K562 (cell line): Measurements from ENCODE around the gene PARP14. TPM values are rescaled to one million over a fixed set of nuclear protein-coding genes. Genes with fewer than 3 reads are reported as not detected.

Source experiments
- BHLHE40 ChIP-seq: IDR thresholded peaks from 2 replicates; pipeline ENCODE4 v1.6.1; 2011; ENCODE audit warnings: low read length, improper control_type of control experiment
- CEBPZ ChIP-seq: fragments of 150-350 bp; IDR thresholded peaks from 2 replicates; pipeline ENCODE4 v1.6.1; 2014; ENCODE audit warnings: low read depth, mild to moderate bottlenecking, low read length, borderline replicate concordance
- DPF2 ChIP-seq: fragments of 450-650 bp; IDR thresholded peaks from 2 replicates; pipeline ENCODE4 v1.6.1; 2016
- GABPB1 ChIP-seq: sonication (generic); formaldehyde crosslinking; IDR thresholded peaks from 2 replicates; pipeline ENCODE4 v1.8.0; 2022; ENCODE audit warnings: mild to moderate bottlenecking, missing genetic modification reagents
- KLF6 ChIP-seq: fragments of 250-450 bp; sonication (Bioruptor Pico); IDR thresholded peaks from 2 replicates; pipeline ENCODE4 v1.4.0; 2020; ENCODE audit warnings: mild to moderate bottlenecking, moderate library complexity, borderline replicate concordance
- NR0B1 ChIP-seq: fragments of 450-650 bp; IDR thresholded peaks from one replicate; pipeline ENCODE4 v1.6.1; 2018; ENCODE audit warnings: mild to moderate bottlenecking, moderate library complexity; ENCODE audit not compliant: partially characterized antibody
- PHTF2 ChIP-seq: fragments of 250-450 bp; sonication (Bioruptor Pico); IDR thresholded peaks from 2 replicates; pipeline ENCODE4 v1.5.0; 2021; ENCODE audit warnings: mild to moderate bottlenecking
- SMARCE1 ChIP-seq: fragments of 450-650 bp; IDR thresholded peaks from 2 replicates; pipeline ENCODE4 v1.7.1; 2016; ENCODE audit warnings: mild to moderate bottlenecking
- TRIM24 ChIP-seq, 2 experiments: fragments of 450-650 bp; IDR thresholded peaks; 2 replicates each; pipeline ENCODE4 v1.6.1; 2016
- ZBED1 ChIP-seq: IDR thresholded peaks from 2 replicates; pipeline ENCODE4 v1.6.1; 2014
- ZC3H8 ChIP-seq: fragments of 450-650 bp; IDR thresholded peaks from 2 replicates; pipeline ENCODE4 v1.6.1; 2017
- ZKSCAN3 ChIP-seq: fragments of 250-450 bp; sonication (Bioruptor Pico); IDR thresholded peaks from 2 replicates; pipeline ENCODE4 v1.4.0; 2020
- ZNF3 ChIP-seq: fragments of 250-450 bp; sonication (Bioruptor Pico); IDR thresholded peaks from 2 replicates; pipeline ENCODE4 v1.5.0; 2021; ENCODE audit warnings: mild to moderate bottlenecking, moderate library complexity
- ZNF589 ChIP-seq: fragments of 200-800 bp; sonication (Bioruptor generic); IDR thresholded peaks from 2 replicates; pipeline ENCODE4 v1.6.1; 2016; ENCODE audit warnings: low read depth, missing genetic modification characterization, missing compliant biosample characterization
- polyA plus RNA-seq, 8 experiments: library from polyadenylated mRNA; depleted of rRNA in 4 of 8; stranded (reverse) in 5 of 8; unstranded in 3 of 8; fragments of >200 nt; fragmentation: Nextera tagmentation in 2 of 8; fragmentation: Illumina TruSeq in 1 of 8; extraction: Ambion mirVana in 2 of 8; extraction: Trizol in 1 of 8; gene quantifications; 2 replicates each; pipeline versions ENCODE4 v1.2.1 to v1.2.3, GENCODE V29; 2011 to 2014; ENCODE audit warnings: inconsistent platforms in 1 of 8, missing spikeins in 1 of 8
- total RNA-seq, 7 experiments: library from RNA; depleted of rRNA in 6 of 7; stranded (reverse); fragments of >200 nt in 6 of 7; fragmentation: Illumina TruSeq in 2 of 7; extraction: Trizol in 2 of 7; gene quantifications; 2 replicates each; pipeline versions ENCODE4 v1.2.1 to v1.2.3, GENCODE V29; 2011 to 2021; ENCODE audit warnings: low replicate concordance in 1 of 7
- TF ChIP-seq, protein P1 (sequence below): fragments of 200-600 bp; sonication (generic); IDR thresholded peaks from one replicate; pipeline ENCODE4 v1.6.1; 2012; ENCODE audit warnings: mild to moderate bottlenecking, low read depth, low read length, inconsistent platforms

Gene PARP14
- total and polyA plus RNA-seq, 9 of the 15 experiments (the other 6 are each of a cell fraction or from before 2014, with no cell fraction given): 3.1 to 14.4 (median 9.0) TPM

GRCh38 chr3:122730240-122730639, 49.6 kb downstream of the PARP14 start (continued):
- TF ChIP-seq, protein P1, sequence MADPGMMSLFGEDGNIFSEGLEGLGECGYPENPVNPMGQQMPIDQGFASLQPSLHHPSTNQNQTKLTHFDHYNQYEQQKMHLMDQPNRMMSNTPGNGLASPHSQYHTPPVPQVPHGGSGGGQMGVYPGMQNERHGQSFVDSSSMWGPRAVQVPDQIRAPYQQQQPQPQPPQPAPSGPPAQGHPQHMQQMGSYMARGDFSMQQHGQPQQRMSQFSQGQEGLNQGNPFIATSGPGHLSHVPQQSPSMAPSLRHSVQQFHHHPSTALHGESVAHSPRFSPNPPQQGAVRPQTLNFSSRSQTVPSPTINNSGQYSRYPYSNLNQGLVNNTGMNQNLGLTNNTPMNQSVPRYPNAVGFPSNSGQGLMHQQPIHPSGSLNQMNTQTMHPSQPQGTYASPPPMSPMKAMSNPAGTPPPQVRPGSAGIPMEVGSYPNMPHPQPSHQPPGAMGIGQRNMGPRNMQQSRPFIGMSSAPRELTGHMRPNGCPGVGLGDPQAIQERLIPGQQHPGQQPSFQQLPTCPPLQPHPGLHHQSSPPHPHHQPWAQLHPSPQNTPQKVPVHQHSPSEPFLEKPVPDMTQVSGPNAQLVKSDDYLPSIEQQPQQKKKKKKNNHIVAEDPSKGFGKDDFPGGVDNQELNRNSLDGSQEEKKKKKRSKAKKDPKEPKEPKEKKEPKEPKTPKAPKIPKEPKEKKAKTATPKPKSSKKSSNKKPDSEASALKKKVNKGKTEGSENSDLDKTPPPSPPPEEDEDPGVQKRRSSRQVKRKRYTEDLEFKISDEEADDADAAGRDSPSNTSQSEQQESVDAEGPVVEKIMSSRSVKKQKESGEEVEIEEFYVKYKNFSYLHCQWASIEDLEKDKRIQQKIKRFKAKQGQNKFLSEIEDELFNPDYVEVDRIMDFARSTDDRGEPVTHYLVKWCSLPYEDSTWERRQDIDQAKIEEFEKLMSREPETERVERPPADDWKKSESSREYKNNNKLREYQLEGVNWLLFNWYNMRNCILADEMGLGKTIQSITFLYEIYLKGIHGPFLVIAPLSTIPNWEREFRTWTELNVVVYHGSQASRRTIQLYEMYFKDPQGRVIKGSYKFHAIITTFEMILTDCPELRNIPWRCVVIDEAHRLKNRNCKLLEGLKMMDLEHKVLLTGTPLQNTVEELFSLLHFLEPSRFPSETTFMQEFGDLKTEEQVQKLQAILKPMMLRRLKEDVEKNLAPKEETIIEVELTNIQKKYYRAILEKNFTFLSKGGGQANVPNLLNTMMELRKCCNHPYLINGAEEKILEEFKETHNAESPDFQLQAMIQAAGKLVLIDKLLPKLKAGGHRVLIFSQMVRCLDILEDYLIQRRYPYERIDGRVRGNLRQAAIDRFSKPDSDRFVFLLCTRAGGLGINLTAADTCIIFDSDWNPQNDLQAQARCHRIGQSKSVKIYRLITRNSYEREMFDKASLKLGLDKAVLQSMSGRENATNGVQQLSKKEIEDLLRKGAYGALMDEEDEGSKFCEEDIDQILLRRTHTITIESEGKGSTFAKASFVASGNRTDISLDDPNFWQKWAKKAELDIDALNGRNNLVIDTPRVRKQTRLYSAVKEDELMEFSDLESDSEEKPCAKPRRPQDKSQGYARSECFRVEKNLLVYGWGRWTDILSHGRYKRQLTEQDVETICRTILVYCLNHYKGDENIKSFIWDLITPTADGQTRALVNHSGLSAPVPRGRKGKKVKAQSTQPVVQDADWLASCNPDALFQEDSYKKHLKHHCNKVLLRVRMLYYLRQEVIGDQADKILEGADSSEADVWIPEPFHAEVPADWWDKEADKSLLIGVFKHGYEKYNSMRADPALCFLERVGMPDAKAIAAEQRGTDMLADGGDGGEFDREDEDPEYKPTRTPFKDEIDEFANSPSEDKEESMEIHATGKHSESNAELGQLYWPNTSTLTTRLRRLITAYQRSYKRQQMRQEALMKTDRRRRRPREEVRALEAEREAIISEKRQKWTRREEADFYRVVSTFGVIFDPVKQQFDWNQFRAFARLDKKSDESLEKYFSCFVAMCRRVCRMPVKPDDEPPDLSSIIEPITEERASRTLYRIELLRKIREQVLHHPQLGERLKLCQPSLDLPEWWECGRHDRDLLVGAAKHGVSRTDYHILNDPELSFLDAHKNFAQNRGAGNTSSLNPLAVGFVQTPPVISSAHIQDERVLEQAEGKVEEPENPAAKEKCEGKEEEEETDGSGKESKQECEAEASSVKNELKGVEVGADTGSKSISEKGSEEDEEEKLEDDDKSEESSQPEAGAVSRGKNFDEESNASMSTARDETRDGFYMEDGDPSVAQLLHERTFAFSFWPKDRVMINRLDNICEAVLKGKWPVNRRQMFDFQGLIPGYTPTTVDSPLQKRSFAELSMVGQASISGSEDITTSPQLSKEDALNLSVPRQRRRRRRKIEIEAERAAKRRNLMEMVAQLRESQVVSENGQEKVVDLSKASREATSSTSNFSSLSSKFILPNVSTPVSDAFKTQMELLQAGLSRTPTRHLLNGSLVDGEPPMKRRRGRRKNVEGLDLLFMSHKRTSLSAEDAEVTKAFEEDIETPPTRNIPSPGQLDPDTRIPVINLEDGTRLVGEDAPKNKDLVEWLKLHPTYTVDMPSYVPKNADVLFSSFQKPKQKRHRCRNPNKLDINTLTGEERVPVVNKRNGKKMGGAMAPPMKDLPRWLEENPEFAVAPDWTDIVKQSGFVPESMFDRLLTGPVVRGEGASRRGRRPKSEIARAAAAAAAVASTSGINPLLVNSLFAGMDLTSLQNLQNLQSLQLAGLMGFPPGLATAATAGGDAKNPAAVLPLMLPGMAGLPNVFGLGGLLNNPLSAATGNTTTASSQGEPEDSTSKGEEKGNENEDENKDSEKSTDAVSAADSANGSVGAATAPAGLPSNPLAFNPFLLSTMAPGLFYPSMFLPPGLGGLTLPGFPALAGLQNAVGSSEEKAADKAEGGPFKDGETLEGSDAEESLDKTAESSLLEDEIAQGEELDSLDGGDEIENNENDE: no peak
- TF ChIP-seq GABPB1 (no peak), KLF6 (no peak), ZKSCAN3 (CRISPR knock-in tag) (no peak), ZBED1 (no peak), BHLHE40 (no peak), DPF2 (peak; percentile 79), ZC3H8 (no peak), ZNF589 (CRISPR knock-in tag) (no peak), ZNF3 (CRISPR knock-in tag) (no peak), NR0B1 (no peak), SMARCE1 (peak; percentile 40; the same call in 1 of the 2 replicates), TRIM24 (IDR thresholded peaks at IDR 0.05) (peak; percentile 47 to 66; a peak in 2 of 4 replicates), PHTF2 (CRISPR knock-in tag) (no peak), CEBPZ (no peak)
